C4-2B (cell line): ENCODE measurements around the gene SLC2A10.

Experiments used
- ZFX ChIP-seq: fragments of 450-650 bp; IDR thresholded peaks from 2 replicates; pipeline ENCODE4 v1.6.1; 2017
- TF ChIP-seq, protein P1 (sequence below): fragments of 450-650 bp; conservative IDR thresholded peaks from 2 replicates; pipeline ENCODE4 v1.5.1; 2017; ENCODE audit warnings: mild to moderate bottlenecking

DNA sequence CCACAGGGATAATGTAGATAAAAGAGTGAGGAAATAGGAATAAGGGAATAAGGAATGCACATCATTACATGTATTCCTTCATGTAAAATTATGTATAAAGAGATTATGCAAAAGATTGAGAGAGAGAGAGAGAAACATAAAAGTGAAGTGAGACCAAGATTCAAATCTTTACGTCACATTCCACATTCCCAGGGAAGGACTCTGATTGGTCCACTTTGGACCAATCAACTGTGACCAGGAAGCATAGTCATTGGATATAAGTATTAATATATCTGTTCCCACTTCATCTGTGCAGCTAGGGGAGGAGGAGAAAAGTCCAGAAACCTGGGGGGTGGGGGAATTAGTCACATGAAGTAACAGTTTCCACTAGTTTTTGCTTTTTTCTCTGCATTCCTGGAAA is 66.4 kb downstream of the SLC2A10 start:
- TF ChIP-seq, protein P1, sequence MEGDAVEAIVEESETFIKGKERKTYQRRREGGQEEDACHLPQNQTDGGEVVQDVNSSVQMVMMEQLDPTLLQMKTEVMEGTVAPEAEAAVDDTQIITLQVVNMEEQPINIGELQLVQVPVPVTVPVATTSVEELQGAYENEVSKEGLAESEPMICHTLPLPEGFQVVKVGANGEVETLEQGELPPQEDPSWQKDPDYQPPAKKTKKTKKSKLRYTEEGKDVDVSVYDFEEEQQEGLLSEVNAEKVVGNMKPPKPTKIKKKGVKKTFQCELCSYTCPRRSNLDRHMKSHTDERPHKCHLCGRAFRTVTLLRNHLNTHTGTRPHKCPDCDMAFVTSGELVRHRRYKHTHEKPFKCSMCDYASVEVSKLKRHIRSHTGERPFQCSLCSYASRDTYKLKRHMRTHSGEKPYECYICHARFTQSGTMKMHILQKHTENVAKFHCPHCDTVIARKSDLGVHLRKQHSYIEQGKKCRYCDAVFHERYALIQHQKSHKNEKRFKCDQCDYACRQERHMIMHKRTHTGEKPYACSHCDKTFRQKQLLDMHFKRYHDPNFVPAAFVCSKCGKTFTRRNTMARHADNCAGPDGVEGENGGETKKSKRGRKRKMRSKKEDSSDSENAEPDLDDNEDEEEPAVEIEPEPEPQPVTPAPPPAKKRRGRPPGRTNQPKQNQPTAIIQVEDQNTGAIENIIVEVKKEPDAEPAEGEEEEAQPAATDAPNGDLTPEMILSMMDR: no peak
- TF ChIP-seq ZFX: no peak
